ENCODE measurements around the gene STAG3. TPM values are rescaled to one million over a fixed set of nuclear protein-coding genes. Genes with fewer than 3 reads are reported as not detected.

The STAG3 gene
- total and polyA plus RNA-seq, 2 of the 8 experiments (the other 6 are each of a cell fraction or from before 2014, with no cell fraction given) = 1.3 to 3.3 TPM

GRCh38 chr7:100159099-100159623 lies 18.6 kb upstream of the STAG3 start:
- Histone ChIP-seq H3K4me1 (replicated peaks in 1 of 4; ENCODE audit: control insufficient read depth in 3 of 4, insufficient read depth in 4 of 4, low read length in 3 of 4) (peaks cover 0 to 15% (median 9%) of the 10 kb centered on the region in 4 experiments; a peak in 5 of 7 replicates), H3K23me2 (ENCODE audit: low read depth, low read length) (peaks cover 6% of the 10 kb centered on the region), H3K4me2 (ENCODE audit: insufficient read depth in 1 of 2, low read depth in 2 of 2, low read length in 2 of 2) (peak overlapping the region; percentile 75 to 94; a peak in 2 of 4 replicates), H3K36me3 (ENCODE audit: control insufficient read depth in 2 of 4, insufficient read depth in 4 of 4, low read length in 3 of 4) (peaks cover 6 to 29% (median 16%) of the 10 kb centered on the region in 4 experiments), H3K27me3 (replicated peaks in 1 of 4; ENCODE audit: control insufficient read depth in 3 of 4, extremely low read depth in 1 of 4, insufficient read depth in 3 of 4, low read length in 3 of 4) (no peaks in the 10 kb centered on the region), H2BK20ac (ENCODE audit: low read length) (no peak overlapping the region), H3K18ac (ENCODE audit: extremely low read depth, low read length) (no peak overlapping the region), H3K79me2 (ENCODE audit: control insufficient read depth in 1 of 2, insufficient read depth in 2 of 2, low read length in 2 of 2) (no peaks in the 10 kb centered on the region), H2AFZ (ENCODE audit: low read length) (no peak overlapping the region), H4K5ac (ENCODE audit: insufficient read length, low read depth, low read length) (peak overlapping the region; percentile 11), H3K56ac (replicated peaks; ENCODE audit: insufficient read length, low read depth, low read length) (no peak overlapping the region), H2BK5ac (ENCODE audit: low read depth, low read length) (no peak overlapping the region), H2BK12ac (ENCODE audit: low read depth, low read length) (no peak overlapping the region), H3K9me3 (ENCODE audit: insufficient read depth in 2 of 2, low read depth in 1 of 2, low read length in 1 of 2) (no peaks in the 10 kb centered on the region), H3K9ac (replicated peaks in 1 of 4; ENCODE audit: extremely low read depth in 1 of 4, low read depth in 3 of 4, low read length in 3 of 4) (no peak overlapping the region), H4K20me1 (replicated peaks in 1 of 2; ENCODE audit: control insufficient read depth in 1 of 2, insufficient read depth in 2 of 2, low read length in 2 of 2) (peaks cover 9 to 26% of the 10 kb centered on the region in 2 experiments), H3K79me1 (ENCODE audit: low read depth, low read length) (no peaks in the 10 kb centered on the region; the same call in 1 of the 2 replicates), H2BK15ac (ENCODE audit: low read length) (no peak overlapping the region), H3K4ac (replicated peaks; ENCODE audit: insufficient read length, low read depth, low read length) (peak overlapping the region; percentile 84), H3K4me3 (ENCODE audit: extremely low read depth in 1 of 4, insufficient read depth in 2 of 4, low read depth in 3 of 4, low read length in 4 of 4) (peak overlapping the region; percentile 57 to 88 (median 80); a peak in 5 of 8 replicates), H2AK5ac (ENCODE audit: low read depth, low read length) (no peak overlapping the region), H4K91ac (replicated peaks; ENCODE audit: insufficient read length, low read length) (no peak overlapping the region), H4K8ac (ENCODE audit: extremely low read depth, insufficient read depth, low read length) (no peak overlapping the region), H3K14ac (ENCODE audit: insufficient read length) (no peak overlapping the region), H3K27ac (ENCODE audit: low read depth, low read length) (no peak overlapping the region), H3K23ac (ENCODE audit: insufficient read length) (no peak overlapping the region), H2BK120ac (replicated peaks; ENCODE audit: low read depth, low read length) (no peak overlapping the region)
- DNase-seq (ENCODE audit: low read depth in 1 of 2, low spot score in 2 of 2) (no peak), FAIRE-seq (no peak)
- CTCF ChIA-PET (ENCODE audit: partially characterized antibody) = interaction anchor here (1.0 to 7.9 kb wide), 5 partner anchors 11 to 33 kb away, joined by 3 to 83 read pairs (median 3); partner anchors contain the start of gene LAMTOR4
- POLR2A ChIA-PET (ENCODE audit: partially characterized antibody) = interaction anchor here (0.8 to 9.9 kb wide), 8 partner anchors 9 to 64 kb away, joined by 3 to 145 read pairs (median 4); partner anchors contain the start of genes AP4M1, GAL3ST4, LAMTOR4 and MBLAC1
- 81% methylated on average over 7 of the region's 7 CpGs; no CpG with 5 or more reads in 1 of the 2 experiments for WGBS, 2 experiments (ENCODE audit: extremely low coverage in 1 of 2, insufficient coverage in 1 of 2, insufficient read length in 1 of 2, insufficient replicate concordance in 2 of 2, low coverage in 1 of 2, low lambda C conversion rate in 2 of 2, missing lambda C conversion rate in 1 of 2)
- TF ChIP-seq CTCF (IDR thresholded peaks at IDR 0.05; ENCODE audit: control extremely low read depth in 1 of 3, insufficient read depth in 1 of 3, low read depth in 1 of 3, low read length in 3 of 3) (peak in 2 of 3 experiments; percentile 22 to 32; a peak in 2 of 4 replicates), RFX5 (IDR thresholded peaks at IDR 0.05; ENCODE audit: borderline replicate concordance, low read depth, low read length) (no peak), RAD21 (IDR thresholded peaks at IDR 0.05 in 1 of 2, conservative IDR thresholded peaks at IDR 0.05 in 1 of 2; ENCODE audit: low read depth in 2 of 2, low read length in 2 of 2) (0 out of 4 replicates have a peak, but pooled peaks of 1 of the 2 experiments have one; percentile 1), RBBP5 (IDR thresholded peaks at IDR 0.05; ENCODE audit: borderline replicate concordance, low read depth, low read length) (no peak), ATF3 (IDR thresholded peaks at IDR 0.05; ENCODE audit: insufficient read depth, low read depth, low read length) (no peak)

Data from H1 (cell line).